AG09319 (cell line): ENCODE results near the gene DDX18.

Experiments used
- DNase-seq: peaks from one replicate; pipeline ENCODE4 v3.0.0-alpha.2; 2010; ENCODE audit warnings: low read depth; ENCODE audit errors: extremely low read depth
- CTCF ChIP-seq: IDR thresholded peaks from 2 replicates; pipeline ENCODE4 v1.5.1; 2011; ENCODE audit warnings: low read depth, mild to moderate bottlenecking, inconsistent platforms, low read length, moderate library complexity

Gene DDX18

GRCh38 chr2:117814417-117815264 is at the start of gene DDX18:
Gene DDX18 (plus strand): TSS chr2:117814691. CDS start chr2:117814778, 87 bp downstream.
- peak; percentile 93 for DNase-seq
- TF ChIP-seq CTCF: peak; percentile 100

GRCh38 chr2:117770730-117771129 is 43.8 kb upstream of the DDX18 start:
- no peak for TF ChIP-seq CTCF
- no peak for DNase-seq

GRCh38 chr2:117771969-117772630 is 42.4 kb upstream of the DDX18 start:
- DNase-seq: peak; percentile 7
- peak; percentile 36 for TF ChIP-seq CTCF

- TF ChIP-seq CTCF: no peak
- DNase-seq: no peak
Observed at GRCh38 chr2:117774716-117775115, 39.8 kb upstream of the DDX18 start.

- no peak for TF ChIP-seq CTCF
- DNase-seq: no peak
Observed at GRCh38 chr2:117775703-117776219, 38.7 kb upstream of the DDX18 start.

GRCh38 chr2:117776888-117777287 is 37.6 kb upstream of the DDX18 start:
- no peak for TF ChIP-seq CTCF
- no peak for DNase-seq

- TF ChIP-seq CTCF: peak; percentile 71
- DNase-seq: peak; percentile 14
Observed at GRCh38 chr2:117785740-117786139, 28.8 kb upstream of the DDX18 start.
